Spleen (tissue), 11 donors: ENCODE results near the gene DPP4. TPM values are rescaled to one million over a fixed set of nuclear protein-coding genes. Genes with fewer than 3 reads are reported as not detected.

Experiments used
- DNase-seq: peaks from one replicate; pipeline ENCODE4 v3.0.0-alpha.2; 2020
- H3K27ac ChIP-seq, 8 donors: fragments of 200-600 bp; sonication (generic) in 7 of 8; 1 replicate in 4 of 8; 2 replicates in 4 of 8; pipeline versions ENCODE4 v1.5.0 to v1.8.0; 2016 to 2021; ENCODE audit warnings: inconsistent platforms in 4 of 8, mild to moderate bottlenecking in 4 of 8, moderate library complexity in 1 of 8
- H3K27me3 ChIP-seq, 7 donors: fragments of 200-600 bp; sonication (generic) in 6 of 7; replicated peaks in 1 of 7; 1 replicate in 4 of 7; 2 replicates in 3 of 7; pipeline versions ENCODE4 v1.5.0 to v1.8.0; 2016 to 2021; ENCODE audit warnings: inconsistent platforms in 3 of 7, mild to moderate bottlenecking in 1 of 7
- H3K36me3 ChIP-seq, 6 donors: fragments of 200-600 bp; sonication (generic) in 5 of 6; 1 replicate in 4 of 6; 2 replicates in 2 of 6; pipeline versions ENCODE4 v1.5.0 to v1.8.0; 2016 to 2021; ENCODE audit warnings: inconsistent platforms in 2 of 6
- H3K4me1 ChIP-seq, 6 donors: fragments of 200-600 bp; sonication (generic) in 5 of 6; 1 replicate in 3 of 6; 2 replicates in 3 of 6; pipeline versions ENCODE4 v1.5.0 to v1.8.0; 2016 to 2021; ENCODE audit warnings: inconsistent platforms in 3 of 6
- H3K4me3 ChIP-seq, 8 donors: fragments of 200-600 bp; sonication (generic) in 7 of 8; 1 replicate in 4 of 8; 2 replicates in 4 of 8; pipeline versions ENCODE4 v1.5.0 to v1.8.0; 2016 to 2021; ENCODE audit warnings: inconsistent platforms in 4 of 8, mild to moderate bottlenecking in 4 of 8, moderate library complexity in 2 of 8
- H3K9me3 ChIP-seq, 8 donors: fragments of 200-600 bp; sonication (generic) in 7 of 8; 1 replicate in 4 of 8; 2 replicates in 4 of 8; pipeline versions ENCODE4 v1.5.0 to v1.8.0; 2016 to 2021; ENCODE audit warnings: inconsistent platforms in 4 of 8
- POLR2A ChIP-seq, 3 donors: fragments of 450-650 bp; IDR thresholded peaks; one replicate each; pipeline ENCODE4 v1.5.1; 2017; ENCODE audit warnings: antibody characterized with exemption in 3 of 3, mild to moderate bottlenecking in 1 of 3
- POLR2AphosphoS5 ChIP-seq, 3 donors: sonication (generic); formaldehyde crosslinking; IDR thresholded peaks; one replicate each; pipeline ENCODE4 v1.5.1; 2017; ENCODE audit warnings: antibody characterized with exemption in 3 of 3
- WGBS, 5 donors: extraction: QIAGEN DNeasy Blood & Tissue Kit in 3 of 5; methylation state at CpG; one replicate each; pipeline versions ENCODE4 v1.1.5 to v1.1.7; 2013 to 2018; 5-methylcytosine and 5-hydroxymethylcytosine counted together
- intact Hi-C: fragments of 100-400 bp; cut with DNase I; formaldehyde crosslinking; loops from one replicate; pipeline ENCODE4 v1.15.0; 2023; ENCODE audit warnings: low total_unique reads
- polyA plus RNA-seq, 3 donors: library from polyadenylated mRNA; stranded (reverse); fragments of 200-250 nt; gene quantifications; one replicate each; pipeline ENCODE4 v1.2.1, GENCODE V29; 2013
- total RNA-seq, 7 donors: library from RNA; depleted of rRNA in 3 of 7; stranded (reverse); fragments of >200 nt in 3 of 7; fragmentation: NEBNext Ultra II Directional in 4 of 7; extraction: Animal tissue kit (Norgen Biotek cat#: 25700) in 4 of 7; gene quantifications; one replicate each; pipeline versions ENCODE4 v1.1.0 to v1.2.1, GENCODE V29; 2016 to 2021
- TF ChIP-seq, protein P1 (sequence below), 11 experiments: fragments of 200-600 bp in 7 of 11; fragments of 450-650 bp in 4 of 11; sonication (generic) in 4 of 11; IDR thresholded peaks in 8 of 11; conservative IDR thresholded peaks in 3 of 11; 1 replicate in 7 of 11; 2 replicates in 4 of 11; pipeline versions ENCODE4 v1.4.0 to v1.8.0; 2016 to 2021; ENCODE audit warnings: antibody characterized with exemption in 11 of 11, inconsistent platforms in 4 of 11, mild to moderate bottlenecking in 1 of 11
- donor health status: healthy with polysubstance abuse.
- donor health status: DM: no; HTN: no; CAD: no; lungs with moderate emphysema.
- donor health status: DM: no; HTN: no; CAD: no.
- donor health status: Bipolar disorder and iron deficiency.
- donor health status: healthy.
- donor health status: DM: no; HTN: no; CAD: no.
- donor health status: DM: yes; HTN: yes; CAD: no.

Gene DPP4
- total and polyA plus RNA-seq, 10 donors, result 1.3 to 28.6 (median 18.4) TPM

DNA sequence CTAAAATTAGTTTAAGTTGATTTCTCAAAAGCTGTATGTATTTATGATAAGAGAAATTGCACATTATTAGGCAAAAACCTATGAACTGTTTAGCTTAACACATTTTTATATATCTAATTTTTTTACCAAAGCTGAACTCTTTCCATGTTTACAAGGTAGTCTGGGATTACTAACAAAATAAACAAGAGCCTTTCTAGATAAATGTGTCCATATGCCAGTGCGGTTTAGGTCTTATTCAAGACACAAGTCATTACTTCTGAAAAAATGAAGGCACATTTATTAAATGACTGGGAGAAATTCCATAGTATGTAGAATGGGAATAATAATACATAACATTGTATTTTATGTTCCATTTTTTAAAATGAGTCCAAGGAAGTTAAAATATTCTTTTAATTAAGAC lies 82.0 kb downstream of the DPP4 start:
- Histone ChIP-seq H3K27ac (peak overlapping the region in 3 of 8 donors; percentile 37 to 65 (median 53)), H3K4me3 (no peak overlapping the region), H3K9me3 (no peaks in the 10 kb centered on the region), H3K4me1 (peaks cover 7 to 38% (median 11%) of the 10 kb centered on the region in 6 donors), H3K36me3 (no peaks in the 10 kb centered on the region), H3K27me3 (peaks cover 0 to 4% (median 0%) of the 10 kb centered on the region in 7 donors)
- DNase-seq, result no peak
- intact Hi-C loops, result no loop called here
- WGBS, 5 donors, result 90 to 97% (median 93%) methylated on average over 1 of the region's 1 CpG
- TF ChIP-seq, protein P1, sequence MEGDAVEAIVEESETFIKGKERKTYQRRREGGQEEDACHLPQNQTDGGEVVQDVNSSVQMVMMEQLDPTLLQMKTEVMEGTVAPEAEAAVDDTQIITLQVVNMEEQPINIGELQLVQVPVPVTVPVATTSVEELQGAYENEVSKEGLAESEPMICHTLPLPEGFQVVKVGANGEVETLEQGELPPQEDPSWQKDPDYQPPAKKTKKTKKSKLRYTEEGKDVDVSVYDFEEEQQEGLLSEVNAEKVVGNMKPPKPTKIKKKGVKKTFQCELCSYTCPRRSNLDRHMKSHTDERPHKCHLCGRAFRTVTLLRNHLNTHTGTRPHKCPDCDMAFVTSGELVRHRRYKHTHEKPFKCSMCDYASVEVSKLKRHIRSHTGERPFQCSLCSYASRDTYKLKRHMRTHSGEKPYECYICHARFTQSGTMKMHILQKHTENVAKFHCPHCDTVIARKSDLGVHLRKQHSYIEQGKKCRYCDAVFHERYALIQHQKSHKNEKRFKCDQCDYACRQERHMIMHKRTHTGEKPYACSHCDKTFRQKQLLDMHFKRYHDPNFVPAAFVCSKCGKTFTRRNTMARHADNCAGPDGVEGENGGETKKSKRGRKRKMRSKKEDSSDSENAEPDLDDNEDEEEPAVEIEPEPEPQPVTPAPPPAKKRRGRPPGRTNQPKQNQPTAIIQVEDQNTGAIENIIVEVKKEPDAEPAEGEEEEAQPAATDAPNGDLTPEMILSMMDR (IDR thresholded peaks at IDR 0.05 in 8 of 11, conservative IDR thresholded peaks at IDR 0.05 in 3 of 11), result no peak
- no peak for TF ChIP-seq POLR2A (IDR thresholded peaks at IDR 0.05)
- no peak for TF ChIP-seq POLR2AphosphoS5 (IDR thresholded peaks at IDR 0.05)

DNA sequence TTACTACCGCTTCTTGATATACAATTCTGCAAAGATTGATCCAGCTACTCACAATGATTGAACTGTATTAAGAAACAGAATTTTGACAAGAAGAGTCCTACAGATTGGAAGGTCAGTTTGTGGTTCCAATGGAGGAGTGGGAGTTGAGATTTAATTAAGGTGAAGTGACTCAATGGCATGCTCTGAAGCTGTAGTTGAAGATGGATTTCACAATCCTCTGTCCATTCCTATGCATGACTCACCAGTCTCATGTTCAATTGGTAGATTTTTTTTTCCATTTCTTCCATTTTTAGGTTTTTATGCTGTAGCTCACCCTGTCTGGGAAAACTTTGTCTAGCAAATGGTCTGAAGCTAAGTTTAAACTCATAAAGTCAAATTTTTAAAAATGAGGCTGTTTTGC lies 83.3 kb downstream of the DPP4 start:
- TF ChIP-seq POLR2AphosphoS5 (IDR thresholded peaks at IDR 0.05) (no peak), POLR2A (IDR thresholded peaks at IDR 0.05) (no peak)
- TF ChIP-seq, protein P1 (IDR thresholded peaks at IDR 0.05 in 8 of 11, conservative IDR thresholded peaks at IDR 0.05 in 3 of 11), result no peak
- Histone ChIP-seq H3K27me3 (peaks cover 0 to 4% (median 0%) of the 10 kb centered on the region in 7 donors), H3K36me3 (no peaks in the 10 kb centered on the region), H3K27ac (no peak overlapping the region), H3K9me3 (no peaks in the 10 kb centered on the region), H3K4me1 (peaks cover 3 to 37% (median 9%) of the 10 kb centered on the region in 6 donors), H3K4me3 (no peak overlapping the region)
- WGBS, 5 donors, result 92 to 97% (median 92%) methylated on average over 1 of the region's 1 CpG
- intact Hi-C loops, result no loop called here
- DNase-seq, result no peak

DNA sequence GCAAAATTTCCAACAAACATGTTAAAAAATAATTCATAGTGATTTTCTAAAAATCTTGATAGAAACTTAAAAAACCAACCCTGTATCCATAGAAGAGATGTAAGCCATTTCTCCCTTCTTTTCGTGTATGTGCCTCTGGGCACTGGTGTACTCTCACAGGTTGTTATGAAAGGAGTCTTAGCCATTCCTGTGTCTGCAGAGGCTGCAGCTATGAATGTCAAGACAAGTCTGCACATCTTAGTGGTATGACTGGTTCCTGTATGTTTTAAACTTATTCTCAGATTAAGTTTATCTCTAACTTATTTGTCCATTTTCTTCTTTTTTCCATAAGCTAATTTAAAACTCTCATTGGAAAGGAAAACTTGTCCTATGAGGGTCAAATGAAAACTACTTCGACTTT lies 84.0 kb downstream of the DPP4 start:
- intact Hi-C loops, result no loop called here
- H3K36me3 ChIP-seq, result no peaks in the 10 kb centered on the region
- WGBS, 5 donors, result 81 to 90% (median 84%) methylated on average over 2 of the region's 2 CpGs

DNA sequence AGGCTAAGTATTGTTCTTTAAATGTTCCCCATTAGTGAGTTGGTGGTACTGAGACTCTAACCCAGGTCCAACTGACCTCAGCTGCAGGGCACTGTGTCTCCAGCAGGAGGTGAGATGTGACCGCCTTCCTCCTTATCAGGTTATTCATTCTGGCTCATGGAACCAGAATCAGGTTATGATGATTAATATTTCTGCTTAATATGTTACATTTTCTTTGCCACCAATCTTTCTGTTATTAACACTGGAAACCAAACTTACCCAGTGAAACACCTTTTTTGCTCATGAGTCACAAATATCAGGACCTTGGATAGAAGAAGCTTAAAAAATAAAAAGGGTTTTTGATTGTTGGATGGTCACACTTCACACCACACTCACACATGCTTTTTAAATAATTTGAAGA lies 85.4 kb downstream of the DPP4 start:
- DNase-seq, result no peak
- 94 to 100% (median 97%) methylated on average over 1 of the region's 1 CpG for WGBS, 5 donors
- no peak for TF ChIP-seq POLR2AphosphoS5 (IDR thresholded peaks at IDR 0.05)
- TF ChIP-seq, protein P1 (IDR thresholded peaks at IDR 0.05 in 8 of 11, conservative IDR thresholded peaks at IDR 0.05 in 3 of 11), result peak in 1 of 11 experiments; percentile 17
- H3K9me3 ChIP-seq, result no peaks in the 10 kb centered on the region
- no peaks in the 10 kb centered on the region for H3K36me3 ChIP-seq
- peaks cover 0 to 4% (median 0%) of the 10 kb centered on the region in 7 donors for H3K27me3 ChIP-seq
- no peak overlapping the region for H3K4me3 ChIP-seq
- no peak overlapping the region for H3K27ac ChIP-seq
- H3K4me1 ChIP-seq, result peaks cover 0 to 17% (median 9%) of the 10 kb centered on the region in 6 donors
- intact Hi-C loops, result no loop called here

More for the DNA sequence above, 84.0 kb downstream of the DPP4 start:
- H3K4me1 ChIP-seq, result peaks cover 0 to 30% (median 9%) of the 10 kb centered on the region in 6 donors
- DNase-seq, result no peak
- H3K4me3 ChIP-seq, result no peak overlapping the region
- no peaks in the 10 kb centered on the region for H3K9me3 ChIP-seq
- H3K27me3 ChIP-seq, result peaks cover 0 to 4% (median 0%) of the 10 kb centered on the region in 7 donors
- TF ChIP-seq POLR2AphosphoS5 (IDR thresholded peaks at IDR 0.05) (no peak), POLR2A (IDR thresholded peaks at IDR 0.05) (no peak)
- TF ChIP-seq, protein P1 (IDR thresholded peaks at IDR 0.05 in 8 of 11, conservative IDR thresholded peaks at IDR 0.05 in 3 of 11), result no peak
- no peak overlapping the region for H3K27ac ChIP-seq
